ENCODE data around the gene PRDX5. TPM values are rescaled to one million over a fixed set of nuclear protein-coding genes. Genes with fewer than 3 reads are reported as not detected.

The PRDX5 gene
- total RNA-seq, 2 experiments from 2014 or later = 103 to 105 TPM

GRCh38 chr11:64286801-64287159 lies 31.1 kb upstream of the PRDX5 start:
- Mint-ChIP-seq H3K27ac (peak overlapping the region; percentile 55), H3K4me3 (peak overlapping the region; percentile 80), H3K27me3 (peaks cover 9% of the 10 kb centered on the region), H3K36me3 (ENCODE audit: low read depth) (peaks cover 4% of the 10 kb centered on the region), H3K9me3 (no peaks in the 10 kb centered on the region), H3K4me1 (ENCODE audit: low read depth) (peaks cover 18% of the 10 kb centered on the region)
- CTCF ChIA-PET = interaction anchor here (8.1 kb wide), 1 partner anchor 16 kb away, joined by 77 read pairs; the partner anchor contains the start of genes CATSPERZ and ESRRA
- DNase-seq (no peak), ATAC-seq (no peak)
- intact Hi-C loops (cut with micrococcal nuclease) = no loop called here
- POLR2A ChIA-PET = interaction anchor here (1.4 to 1.7 kb wide), 2 partner anchors 16 to 18 kb away, joined by 6 read pairs; partner anchors contain the start of gene ESRRA
- no peak for TF ChIP-seq CTCF (IDR thresholded peaks at IDR 0.05)

GRCh38 chr11:64287676-64288352 lies 30.1 kb upstream of the PRDX5 start:
- Mint-ChIP-seq H3K27ac (no peak overlapping the region), H3K4me3 (no peak overlapping the region), H3K4me1 (ENCODE audit: low read depth) (peaks cover 17% of the 10 kb centered on the region), H3K9me3 (no peaks in the 10 kb centered on the region), H3K36me3 (ENCODE audit: low read depth) (peaks cover 2% of the 10 kb centered on the region), H3K27me3 (peaks cover 13% of the 10 kb centered on the region)
- ATAC-seq = no peak
- DNase-seq = no peak
- intact Hi-C loops (cut with micrococcal nuclease) = no loop called here
- ChIA-PET CTCF (interaction anchor here (1.0 to 8.1 kb wide), 2 partner anchors 15 to 81 kb away, joined by 3 to 77 read pairs; partner anchors contain the start of genes CATSPERZ, ESRRA and FERMT3), POLR2A (interaction anchor here (1.4 to 1.7 kb wide), 2 partner anchors 17 kb away, joined by 6 read pairs; partner anchors contain the start of gene ESRRA)
- TF ChIP-seq CTCF (IDR thresholded peaks at IDR 0.05) = no peak

GRCh38 chr11:64288353-64288750 lies 29.6 kb upstream of the PRDX5 start:
- intact Hi-C loops (cut with micrococcal nuclease) = no loop called here
- DNase-seq (no peak), ATAC-seq (no peak)
- POLR2A ChIA-PET = interaction anchor here (1.4 kb wide), 1 partner anchor 18 kb away, joined by 6 read pairs; no protein-coding TSS in a partner anchor
- Mint-ChIP-seq H3K36me3 (ENCODE audit: low read depth) (no peaks in the 10 kb centered on the region), H3K4me3 (no peak overlapping the region), H3K4me1 (ENCODE audit: low read depth) (peaks cover 14% of the 10 kb centered on the region), H3K27ac (no peak overlapping the region), H3K9me3 (no peaks in the 10 kb centered on the region), H3K27me3 (peaks cover 18% of the 10 kb centered on the region)
- TF ChIP-seq CTCF (IDR thresholded peaks at IDR 0.05) = no peak
- CTCF ChIA-PET = interaction anchor here (1.0 to 1.1 kb wide), 2 partner anchors 16 to 82 kb away, joined by 3 to 4 read pairs; partner anchors contain the start of gene FERMT3

- H3K36me3 Mint-ChIP-seq (ENCODE audit: low read depth) = no peaks in the 10 kb centered on the region
- DNase-seq (no peak), ATAC-seq (no peak)
- ChIA-PET POLR2A (interaction anchor here (1.2 to 1.7 kb wide), 5 partner anchors 12 to 82 kb away, joined by 3 to 4 read pairs (median 4); partner anchors contain the start of gene FERMT3), CTCF (interaction anchor here (1.0 to 2.6 kb wide), 3 partner anchors 12 to 82 kb away, joined by 3 to 19 read pairs (median 4); partner anchors contain the start of genes CATSPERZ and FERMT3)
- intact Hi-C loops (cut with micrococcal nuclease) = no loop called here
- H3K4me1 Mint-ChIP-seq (ENCODE audit: low read depth) = peaks cover 14% of the 10 kb centered on the region
- no peaks in the 10 kb centered on the region for H3K9me3 Mint-ChIP-seq
- no peak overlapping the region for H3K27ac Mint-ChIP-seq
- peaks cover 23% of the 10 kb centered on the region for H3K27me3 Mint-ChIP-seq
- H3K4me3 Mint-ChIP-seq = no peak overlapping the region
- no peak for TF ChIP-seq CTCF (IDR thresholded peaks at IDR 0.05)
These were observed 28.8 kb upstream of the PRDX5 start for GRCh38 chr11:64289002-64289564.
